Limb (tissue), 2 donors: ENCODE measurements around the gene METTL27.
"Not testable (repeated sequence)": the region's sequence is repeated elsewhere in the genome, so short reads cannot be mapped to it uniquely, and the experiment has no call there.

Experiments used
- DNase-seq, 2 donors: peaks; one replicate each; pipeline ENCODE4 v3.0.0-alpha.2; 2016; ENCODE audit errors: extremely low spot score in 2 of 2

The METTL27 gene

GRCh38 chr7:73839290-73839689 is 3.0 kb downstream of the METTL27 start:
- no peak for DNase-seq

- DNase-seq: no peak
Observed at GRCh38 chr7:73838642-73839041, 3.7 kb downstream of the METTL27 start.

- not testable (repeated sequence) for DNase-seq
Observed at GRCh38 chr7:73837167-73837566, 5.1 kb downstream of the METTL27 start.

DNA sequence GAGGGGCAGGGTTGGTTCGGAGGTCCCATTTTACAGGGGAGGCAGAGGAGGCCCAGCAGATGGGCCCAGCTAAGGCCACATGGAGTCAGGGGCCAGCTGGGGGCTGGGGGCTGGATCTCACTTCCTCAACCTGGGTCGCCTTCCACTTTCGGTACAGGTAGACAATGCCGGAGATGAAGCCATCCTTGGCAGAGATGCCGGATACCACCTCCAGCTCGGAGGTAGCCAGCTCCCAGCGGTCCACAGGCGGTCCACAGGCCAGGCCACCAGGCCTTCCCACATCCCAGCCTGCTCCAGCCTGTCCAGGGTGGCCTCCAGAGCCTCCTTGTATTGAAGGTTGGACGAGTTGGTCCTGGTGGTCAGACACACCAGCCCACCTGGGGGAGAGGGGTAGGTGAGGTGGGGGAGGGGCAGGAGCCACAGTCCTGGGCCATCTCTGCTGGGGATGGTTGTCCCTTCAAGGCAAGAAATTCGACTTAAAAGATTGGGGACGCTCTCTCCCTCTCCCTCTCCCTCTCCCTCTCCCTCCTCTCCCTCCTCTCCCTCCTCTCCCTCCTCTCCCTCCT is 7.6 kb downstream of the METTL27 start:
- no peak for DNase-seq

- DNase-seq: no peak
Observed at GRCh38 chr7:73833251-73833919, 8.9 kb downstream of the METTL27 start.

- no peak for DNase-seq
Observed at GRCh38 chr7:73832806-73833205, 9.5 kb downstream of the METTL27 start.

- peak in 1 of 2 donors; percentile 45 for DNase-seq
Observed at GRCh38 chr7:73831834-73832651, 10.3 kb downstream of the METTL27 start.

- no peak for DNase-seq
Observed at GRCh38 chr7:73831584-73831833, 10.8 kb downstream of the METTL27 start.

DNA sequence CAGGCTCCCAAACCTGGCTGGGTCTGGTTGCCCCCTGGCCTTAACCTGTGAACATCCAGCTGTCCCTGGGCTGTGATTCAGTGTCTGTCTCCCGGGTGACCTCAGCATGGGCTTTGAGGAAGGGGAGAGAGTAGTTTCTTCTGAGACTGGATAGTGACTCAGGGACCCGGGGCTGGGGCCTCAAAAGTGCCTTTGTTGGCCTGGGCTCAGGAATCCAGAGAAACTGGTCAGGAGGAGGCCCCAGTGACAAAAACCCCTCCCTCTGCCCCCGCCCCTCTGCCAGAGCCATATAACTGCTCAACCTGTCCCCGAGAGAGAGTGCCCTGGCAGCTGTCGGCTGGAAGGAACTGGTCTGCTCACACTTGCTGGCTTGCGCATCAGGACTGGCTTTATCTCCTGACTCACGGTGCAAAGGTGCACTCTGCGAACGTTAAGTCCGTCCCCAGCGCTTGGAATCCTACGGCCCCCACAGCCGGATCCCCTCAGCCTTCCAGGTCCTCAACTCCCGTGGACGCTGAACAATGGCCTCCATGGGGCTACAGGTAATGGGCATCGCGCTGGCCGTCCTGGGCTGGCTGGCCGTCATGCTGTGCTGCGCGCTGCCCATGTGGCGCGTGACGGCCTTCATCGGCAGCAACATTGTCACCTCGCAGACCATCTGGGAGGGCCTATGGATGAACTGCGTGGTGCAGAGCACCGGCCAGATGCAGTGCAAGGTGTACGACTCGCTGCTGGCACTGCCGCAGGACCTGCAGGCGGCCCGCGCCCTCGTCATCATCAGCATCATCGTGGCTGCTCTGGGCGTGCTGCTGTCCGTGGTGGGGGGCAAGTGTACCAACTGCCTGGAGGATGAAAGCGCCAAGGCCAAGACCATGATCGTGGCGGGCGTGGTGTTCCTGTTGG is 11.4 kb downstream of the METTL27 start, which contains the start of gene CLDN4:
TSS of gene CLDN4 (plus strand) at position 316 of the 903 bp plus-strand sequence. CDS start at position 522, 206 bp downstream.
- DNase-seq: peak in 1 of 2 donors; percentile 61

DNA sequence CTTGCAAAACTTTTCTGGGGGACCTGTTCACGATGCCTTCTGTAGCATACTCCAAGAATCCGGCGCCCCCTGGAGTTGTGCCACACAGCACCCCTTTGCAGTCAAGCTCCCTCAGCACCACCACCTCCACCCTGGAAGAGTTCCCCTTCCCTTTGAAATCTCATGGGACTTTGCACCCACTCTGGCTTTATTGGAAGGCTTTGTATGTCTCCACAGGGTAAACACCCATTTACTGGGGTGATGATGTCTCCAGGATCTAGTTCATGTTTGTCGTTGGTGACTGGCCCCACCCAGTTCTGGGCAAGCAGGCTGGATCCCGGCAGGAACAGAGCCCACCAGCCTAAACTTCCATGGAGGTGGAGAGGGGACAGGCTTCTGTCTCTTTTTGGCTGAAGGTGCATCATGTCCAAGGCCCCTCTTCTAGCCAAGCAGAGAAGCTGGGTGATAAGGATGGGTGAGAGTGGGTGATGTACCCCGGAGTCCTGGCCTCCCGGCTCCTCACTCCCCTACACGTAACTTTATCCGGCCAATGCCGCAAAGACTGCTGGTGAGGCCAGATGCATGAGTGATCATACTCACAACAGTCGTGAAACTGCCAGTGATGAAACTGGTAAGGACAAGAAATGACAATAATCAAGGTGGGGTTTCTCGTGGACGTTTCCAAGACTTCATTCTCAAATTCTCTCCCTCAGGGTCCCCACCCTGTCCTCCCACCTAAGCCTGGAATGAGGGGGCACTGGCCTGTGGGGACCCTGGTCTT is 12.2 kb downstream of the METTL27 start:
- DNase-seq: no peak

GRCh38 chr7:73829505-73829904 is 12.8 kb downstream of the METTL27 start:
- DNase-seq: no peak

DNA sequence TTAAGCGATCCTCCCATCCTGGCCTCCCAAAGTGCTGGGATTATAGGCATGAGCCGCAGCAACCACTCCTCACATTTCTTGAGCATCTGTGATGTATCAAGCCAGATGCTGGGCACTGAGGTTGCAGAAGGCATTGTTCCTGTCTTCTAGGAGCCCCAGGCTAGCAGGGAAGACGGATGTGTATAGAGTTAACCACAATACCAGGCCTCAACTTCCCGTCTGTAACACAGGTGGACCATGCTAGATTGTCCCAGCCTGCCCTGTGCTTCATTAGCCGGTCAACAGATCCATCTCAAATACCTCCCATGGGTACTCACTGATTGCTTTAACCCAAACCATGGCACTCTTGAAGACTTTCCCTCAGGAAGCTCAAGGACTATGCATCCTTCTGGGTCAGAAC is 13.3 kb downstream of the METTL27 start:
- DNase-seq: no peak

GRCh38 chr7:73828107-73828803 is 14.1 kb downstream of the METTL27 start:
- DNase-seq: no peak

DNA sequence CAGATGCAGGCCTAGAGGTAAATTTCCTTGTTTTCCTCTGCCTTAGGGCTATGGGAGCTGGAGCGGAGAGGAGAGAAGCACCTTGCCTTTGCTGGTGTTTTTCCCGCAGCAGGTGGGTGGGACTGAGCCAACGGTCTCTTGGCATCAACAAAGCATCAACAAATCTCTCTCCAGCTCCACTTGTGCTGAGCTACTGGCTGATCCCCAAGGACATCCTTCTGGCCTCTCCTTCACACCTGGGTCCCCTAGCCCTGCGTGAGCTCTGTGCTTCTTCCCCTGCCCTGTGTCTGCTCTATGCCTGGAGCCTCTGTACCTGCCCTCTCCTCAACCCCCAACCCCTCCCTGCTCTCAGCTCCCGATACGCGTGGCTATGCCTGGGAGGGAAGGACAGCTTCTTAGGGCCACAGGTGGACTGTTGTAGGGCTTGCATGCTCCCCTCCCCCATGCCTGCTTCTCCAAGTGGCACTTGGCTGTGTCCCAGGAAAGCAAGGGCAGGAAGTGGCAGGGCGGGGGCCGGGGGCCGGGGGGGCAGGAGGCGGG is 14.7 kb downstream of the METTL27 start:
- no peak for DNase-seq

DNA sequence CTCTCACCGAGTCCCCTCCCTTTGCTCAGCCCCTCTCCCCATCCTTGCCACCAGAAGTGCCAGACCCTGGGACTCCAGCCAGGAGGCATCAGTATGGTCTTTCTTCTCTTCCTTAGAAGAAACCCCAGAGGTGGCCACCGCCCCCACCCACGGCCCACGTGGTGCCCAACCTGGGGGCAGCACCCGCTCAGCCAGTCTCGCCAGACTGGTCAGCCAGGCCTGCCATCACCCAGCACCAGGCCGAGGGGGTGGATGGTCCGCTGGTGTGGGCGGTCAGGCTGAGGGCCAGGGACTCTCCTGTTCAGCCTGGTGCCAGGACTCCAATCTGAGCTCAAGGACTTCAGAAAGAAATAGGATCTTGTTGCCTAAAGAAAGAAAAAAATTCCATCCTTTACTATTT is 17.3 kb downstream of the METTL27 start:
- DNase-seq: no peak

DNA sequence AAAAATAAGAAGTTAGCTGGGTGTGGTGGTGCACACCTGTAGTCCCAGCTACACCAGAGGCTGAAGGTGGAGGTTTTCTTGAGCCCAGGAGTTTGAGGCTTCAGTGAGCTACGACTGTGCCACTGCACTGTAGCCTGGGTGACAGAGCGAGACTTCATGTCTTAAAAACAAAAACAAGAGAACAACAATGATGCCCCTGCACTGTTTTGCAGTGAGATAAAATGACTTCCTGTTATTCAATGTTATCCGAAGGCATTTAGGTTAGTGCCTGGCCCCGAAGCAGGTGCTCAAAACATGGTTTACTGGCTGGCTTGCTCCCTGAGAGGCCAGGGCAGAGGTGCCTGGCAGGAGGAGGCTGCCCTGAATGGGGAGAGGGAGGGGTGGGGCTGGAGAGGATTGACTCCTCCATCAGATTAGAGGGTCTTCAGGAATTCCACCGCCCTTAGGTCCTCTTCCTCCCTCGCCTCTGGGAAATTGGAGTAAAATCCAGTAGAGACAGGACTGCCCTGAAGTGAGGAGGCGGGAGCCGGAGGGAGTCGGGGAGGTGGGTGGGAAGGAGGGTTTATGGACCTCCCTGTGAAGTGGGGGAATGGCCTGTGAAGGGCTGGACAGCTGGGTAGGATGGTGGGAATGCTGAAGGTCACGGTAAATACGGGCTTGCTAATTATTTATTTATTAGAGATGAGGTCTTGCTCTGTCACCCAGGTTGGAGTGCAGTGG is 18.3 kb downstream of the METTL27 start:
- DNase-seq: no peak

DNA sequence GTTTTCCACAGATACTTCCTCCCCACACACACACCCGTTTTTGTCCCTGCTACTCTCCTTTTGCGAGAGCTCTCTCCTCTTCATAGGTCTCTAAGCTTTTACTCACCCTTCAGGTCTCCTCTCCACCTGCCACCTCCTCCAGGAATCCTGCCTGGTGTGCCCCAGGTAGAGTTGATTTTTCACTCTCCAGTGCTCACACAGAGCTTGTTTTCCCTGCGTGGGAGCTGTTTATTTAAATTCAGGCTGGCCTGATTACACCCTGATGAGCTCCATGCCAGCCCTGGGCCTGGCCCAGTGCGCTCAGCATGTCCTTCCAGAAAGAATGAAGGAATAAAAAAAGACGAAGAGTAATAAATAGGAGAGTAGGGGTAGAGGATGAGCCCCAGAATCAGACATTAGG is 19.1 kb downstream of the METTL27 start:
- no peak for DNase-seq

DNA sequence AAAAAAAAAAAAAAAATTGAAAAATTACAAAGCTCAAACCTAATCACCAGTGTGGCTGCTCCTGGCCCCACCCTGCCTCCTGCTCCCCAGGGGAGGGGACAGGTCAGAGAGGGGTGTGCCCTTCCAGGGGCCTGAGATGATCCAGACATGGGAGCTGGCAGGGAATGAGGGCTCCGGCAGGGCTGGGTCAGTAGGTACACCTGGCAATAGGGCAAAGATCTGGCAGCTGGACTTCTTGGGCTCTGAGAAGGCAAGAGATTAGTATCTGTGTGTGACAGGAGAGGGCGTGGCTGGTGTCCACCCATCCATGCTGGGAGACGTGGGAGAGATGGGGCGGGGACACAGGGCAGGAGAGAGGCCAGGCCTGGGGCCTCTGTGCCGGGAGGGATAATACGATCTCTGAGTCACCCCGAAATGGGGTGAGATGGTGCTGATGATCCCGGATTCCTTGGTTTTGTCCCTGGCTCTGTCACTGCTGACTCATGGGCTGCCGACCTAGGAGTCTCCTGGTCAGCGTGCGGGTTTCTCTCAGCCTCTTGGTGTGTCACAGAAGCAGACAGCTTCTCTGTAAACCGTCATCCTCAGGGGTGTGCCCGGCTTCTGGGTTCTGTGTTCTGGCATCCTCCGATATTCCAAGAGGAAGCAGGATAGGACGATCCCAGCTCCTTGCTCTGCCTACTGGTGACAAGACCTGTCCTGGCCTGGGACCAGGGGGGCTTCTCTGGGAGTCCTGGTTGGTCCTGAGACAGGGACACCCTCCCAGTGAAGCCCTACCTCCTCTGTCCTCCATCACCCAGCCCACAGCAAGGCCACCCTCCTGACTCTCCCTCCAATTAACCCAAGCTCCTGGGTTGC is 19.8 kb downstream of the METTL27 start:
- DNase-seq: no peak
